PC-9 (cell line): Measurements from ENCODE around the gene R3HCC1L. TPM values are rescaled to one million over a fixed set of nuclear protein-coding genes. Genes with fewer than 3 reads are reported as not detected.
A peak's percentile ranks its signal among the peaks of the same experiment; 100 is the strongest.

ENCODE experiments used
- BruUV-seq: library from RNA; stranded (reverse); fragments of 400-500 nt; replicated peaks from 2 replicates; lab custom pipeline; 2021; lab: Mats Ljungman, UMichigan
- CTCF ChIA-PET: fragments of 300-600 bp; sonication (Branson Sonifier 250); formaldehyde crosslinking; loops from one replicate; lab custom pipeline; 2022; ENCODE audit warnings: antibody characterized with exemption; lab: Charles Lee
- POLR2A ChIA-PET: fragments of 300-600 bp; sonication (Branson Sonifier 250); formaldehyde crosslinking; loops from one replicate; lab custom pipeline; 2022; ENCODE audit warnings: antibody characterized with exemption; ENCODE audit not compliant: unreplicated experiment; lab: Charles Lee
- DNase-seq, 2 experiments: peaks; one replicate each; pipeline versions ENCODE4 v3.0.0 to v3.0.0-alpha.2; 2015 to 2022; ENCODE audit warnings: mixed read lengths in 1 of 2
- H2AFZ ChIP-seq: fragments of 200-600 bp; sonication (generic); 2 replicates; pipeline ENCODE4 v1.8.1; 2017; ENCODE audit warnings: antibody characterized with exemption
- H3F3A ChIP-seq: fragments of 200-600 bp; sonication (generic); 2 replicates; pipeline ENCODE4 v1.8.1; 2017; ENCODE audit warnings: antibody characterized with exemption, mild to moderate bottlenecking, low read depth; ENCODE audit not compliant: insufficient read depth
- H3K27ac ChIP-seq: fragments of 200-600 bp; sonication (generic); 2 replicates; pipeline ENCODE4 v1.6.1; 2016; ENCODE audit warnings: mixed run types
- H3K27me3 ChIP-seq: fragments of 200-600 bp; sonication (generic); 2 replicates; pipeline ENCODE4 v1.6.1; 2016; ENCODE audit warnings: low read depth, mixed run types; ENCODE audit not compliant: insufficient read depth
- H3K36me3 ChIP-seq: fragments of 200-600 bp; sonication (generic); 2 replicates; pipeline ENCODE4 v1.6.1; 2016; ENCODE audit warnings: low read depth, mixed run types
- H3K4me1 ChIP-seq: fragments of 200-600 bp; sonication (generic); replicated peaks from 2 replicates; pipeline ENCODE4 v1.6.1; 2016; ENCODE audit warnings: mixed run types; ENCODE audit not compliant: insufficient read depth
- H3K4me2 ChIP-seq: fragments of 200-600 bp; sonication (generic); 2 replicates; pipeline ENCODE4 v1.6.1; 2017; ENCODE audit warnings: mixed run types
- H3K4me3 ChIP-seq: fragments of 200-600 bp; sonication (generic); 2 replicates; pipeline ENCODE4 v1.6.1; 2016; ENCODE audit warnings: mixed run types
- H3K79me2 ChIP-seq: fragments of 200-600 bp; sonication (generic); 2 replicates; pipeline ENCODE4 v1.6.1; 2017; ENCODE audit warnings: low read depth, mixed run types
- H3K9me2 ChIP-seq: fragments of 200-600 bp; sonication (generic); 2 replicates; pipeline ENCODE4 v1.8.1; 2017; ENCODE audit warnings: mild to moderate bottlenecking; ENCODE audit not compliant: insufficient read depth
- H3K9me3 ChIP-seq: fragments of 200-600 bp; sonication (generic); 2 replicates; pipeline ENCODE4 v1.8.1; 2016; ENCODE audit warnings: low read depth; ENCODE audit not compliant: insufficient read depth
- H4K20me1 ChIP-seq: fragments of 200-600 bp; sonication (generic); 2 replicates; pipeline ENCODE4 v1.8.1; 2017; ENCODE audit not compliant: insufficient read depth
- CTCF ChIP-seq: fragments of 200-600 bp; sonication (generic); conservative IDR thresholded peaks from 2 replicates; pipeline ENCODE4 v1.6.1; 2017; ENCODE audit warnings: mixed run types, antibody characterized with exemption, mild to moderate bottlenecking, moderate library complexity
- EZH2 ChIP-seq: fragments of 200-600 bp; sonication (generic); IDR thresholded peaks from 2 replicates; pipeline ENCODE4 v1.8.0; 2017; ENCODE audit warnings: antibody characterized with exemption, low read depth
- intact Hi-C: fragments of 100-400 bp; cut with micrococcal nuclease; formaldehyde crosslinking; loops from one replicate; pipeline ENCODE4 v1.10.0; 2022; ENCODE audit not compliant: unreplicated experiment
- total RNA-seq: library from RNA; stranded (reverse); gene quantifications from 2 replicates; pipeline ENCODE4 v1.2.3, GENCODE V29; 2021

R3HCC1L gene
- total RNA-seq, 1 experiment from 2014 or later = 7.0 TPM

DNA sequence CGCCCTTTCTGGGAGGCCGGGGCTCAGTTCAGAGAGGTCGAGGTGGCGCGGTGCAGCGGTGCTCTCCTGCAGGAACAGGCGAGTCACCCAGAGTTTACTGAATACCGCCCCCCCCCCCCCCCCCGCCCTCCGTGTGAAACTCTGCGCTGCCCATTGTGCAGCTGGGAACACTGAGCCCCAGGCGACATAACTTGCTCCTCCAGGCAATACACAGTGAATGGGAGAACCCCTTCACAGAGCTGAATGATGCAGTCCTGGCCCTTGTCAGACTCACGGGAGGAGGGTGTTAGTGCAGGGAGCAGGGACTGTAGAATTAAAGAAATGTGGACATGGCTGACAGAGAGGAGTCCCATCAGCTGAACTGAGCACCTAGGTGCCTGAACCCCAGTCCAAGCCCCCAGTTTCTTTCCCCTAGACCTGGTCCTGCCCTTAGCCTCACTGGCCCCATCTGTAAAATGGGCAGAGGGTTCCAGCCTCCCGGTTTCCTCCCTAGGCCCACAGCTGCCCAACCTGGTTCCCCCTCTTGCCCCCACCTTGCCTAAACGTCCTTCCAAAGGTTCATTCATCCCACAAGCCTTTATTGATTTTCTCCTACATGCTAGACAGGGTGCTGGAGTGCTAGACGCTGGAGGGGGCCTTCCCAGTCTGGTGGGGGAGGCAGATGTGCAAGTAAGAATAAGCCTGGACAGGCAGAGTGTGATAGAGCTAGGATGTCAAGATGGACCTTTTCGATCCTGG, 134.4 kb downstream of the R3HCC1L start:
- peak overlapping the region; percentile 68 for H3K27ac ChIP-seq
- H3K9me2 ChIP-seq = no peaks in the 10 kb centered on the region
- intact Hi-C loops = loop anchor here (1.0 to 10.0 kb wide), 5 partner anchors 24 to 384 kb away; no protein-coding TSS in a partner anchor
- H2AFZ ChIP-seq = no peak overlapping the region
- no peaks in the 10 kb centered on the region for H3K79me2 ChIP-seq
- no peaks in the 10 kb centered on the region for H3K27me3 ChIP-seq
- POLR2A ChIA-PET = interaction anchor here (0.6 to 1.1 kb wide), 2 partner anchors 25 to 771 kb away, joined by 6 to 12 read pairs; no protein-coding TSS in a partner anchor
- H3K4me2 ChIP-seq = peak overlapping the region; percentile 70
- CTCF ChIA-PET = interaction anchor here (0.6 to 1.3 kb wide), 2 partner anchors 41 to 1152 kb away, joined by 3 to 5 read pairs; no protein-coding TSS in a partner anchor
- no peaks in the 10 kb centered on the region for H3K9me3 ChIP-seq
- TF ChIP-seq EZH2 (no peak), CTCF (no peak)
- H3K36me3 ChIP-seq = no peaks in the 10 kb centered on the region
- H3K4me1 ChIP-seq = peaks cover 55% of the 10 kb centered on the region
- BruUV-seq = no TSS peak
- peaks cover 26% of the 10 kb centered on the region; the same call in 1 of the 2 replicates for H3F3A ChIP-seq
- H3K4me3 ChIP-seq = peak overlapping the region; percentile 53; the same call in 1 of the 2 replicates
- H4K20me1 ChIP-seq = no peaks in the 10 kb centered on the region
- DNase-seq = no peak

DNA sequence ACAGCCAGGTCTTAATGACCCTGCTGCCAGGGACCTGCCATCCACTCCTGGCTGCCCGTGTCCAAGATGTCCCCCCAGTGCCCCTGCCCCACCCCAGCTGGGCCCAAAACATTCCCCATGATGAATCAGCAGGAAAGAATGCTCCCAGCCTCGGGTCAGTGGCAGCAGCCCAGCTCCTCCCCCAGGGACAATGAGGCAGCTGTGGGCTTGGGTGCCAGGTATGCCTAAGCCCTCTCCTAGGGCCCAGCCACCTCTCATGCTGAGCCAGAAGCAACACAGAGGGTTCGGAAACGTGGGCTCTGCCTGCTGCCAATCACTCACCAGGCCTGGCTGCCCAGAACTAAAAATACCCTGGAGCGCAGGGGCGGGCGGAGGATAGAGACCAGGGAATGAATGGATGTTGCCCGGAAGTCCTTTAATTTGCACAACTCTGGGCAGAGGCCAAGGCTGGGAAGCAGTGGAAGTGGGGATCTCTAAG, 135.0 kb downstream of the R3HCC1L start:
- H3K4me2 ChIP-seq = peak overlapping the region; percentile 70
- no peak overlapping the region; the same call in 1 of the 2 replicates for H3K4me3 ChIP-seq
- TF ChIP-seq CTCF (no peak), EZH2 (no peak)
- H3K9me3 ChIP-seq = no peaks in the 10 kb centered on the region
- H3K27me3 ChIP-seq = no peaks in the 10 kb centered on the region
- H3F3A ChIP-seq = peaks cover 23% of the 10 kb centered on the region; the same call in 1 of the 2 replicates
- intact Hi-C loops = loop anchor here (1.0 to 10.0 kb wide), 5 partner anchors 24 to 385 kb away; no protein-coding TSS in a partner anchor
- no peaks in the 10 kb centered on the region for H3K79me2 ChIP-seq
- H3K36me3 ChIP-seq = no peaks in the 10 kb centered on the region
- H2AFZ ChIP-seq = no peak overlapping the region; the same call in 1 of the 2 replicates
- BruUV-seq = no TSS peak
- peaks cover 49% of the 10 kb centered on the region for H3K4me1 ChIP-seq
- ChIA-PET CTCF (interaction anchor here (1.3 kb wide), 1 partner anchor 40 kb away, joined by 5 read pairs; no protein-coding TSS in a partner anchor), POLR2A (interaction anchor here (0.6 kb wide), 1 partner anchor 772 kb away, joined by 12 read pairs; no protein-coding TSS in a partner anchor)
- H3K27ac ChIP-seq = peak overlapping the region; percentile 68
- H3K9me2 ChIP-seq = no peaks in the 10 kb centered on the region
- no peaks in the 10 kb centered on the region for H4K20me1 ChIP-seq
- peak; percentile 88 to 91 for DNase-seq

DNA sequence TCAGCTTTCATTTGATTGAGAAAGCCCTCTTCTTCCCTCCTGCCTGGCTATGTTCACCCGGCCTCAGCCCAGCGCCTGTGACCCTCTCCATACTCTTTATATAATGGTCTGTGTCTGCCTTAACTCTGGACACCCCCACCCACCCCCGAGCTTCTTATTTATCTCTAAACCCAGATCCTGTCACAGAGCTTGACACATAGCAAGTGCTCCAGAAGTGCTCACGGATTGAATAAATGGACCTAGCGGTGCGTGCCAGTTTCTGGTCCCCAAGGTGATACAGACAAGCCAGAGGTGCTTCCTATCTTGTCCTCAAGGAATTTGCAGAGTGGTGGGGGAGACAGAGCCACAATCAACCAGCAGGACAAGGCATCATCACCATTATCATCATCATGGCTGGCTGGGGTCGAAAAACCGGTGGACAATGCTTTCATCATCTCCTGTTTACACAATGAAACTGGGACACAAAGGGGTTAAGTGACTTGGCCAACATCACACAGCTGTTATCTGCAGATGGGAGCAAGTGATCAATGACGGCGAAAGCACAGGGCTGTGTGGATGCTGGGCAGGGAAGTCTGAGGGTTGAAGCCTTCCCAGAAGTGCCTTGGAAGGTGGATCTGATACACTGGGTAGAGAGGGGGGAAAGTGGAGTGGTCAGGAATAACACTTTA, 135.8 kb downstream of the R3HCC1L start:
- peaks cover 22% of the 10 kb centered on the region; the same call in 1 of the 2 replicates for H3F3A ChIP-seq
- intact Hi-C loops = no loop called here
- H3K27me3 ChIP-seq = no peaks in the 10 kb centered on the region
- no peak overlapping the region; the same call in 1 of the 2 replicates for H2AFZ ChIP-seq
- H3K36me3 ChIP-seq = no peaks in the 10 kb centered on the region
- no peak overlapping the region for H3K4me3 ChIP-seq
- no TSS peak for BruUV-seq
- no peak for TF ChIP-seq CTCF
- no peak for TF ChIP-seq EZH2
- no peaks in the 10 kb centered on the region for H3K79me2 ChIP-seq
- H3K9me2 ChIP-seq = no peaks in the 10 kb centered on the region
- peak overlapping the region; percentile 68 for H3K27ac ChIP-seq
- peak overlapping the region; percentile 70 for H3K4me2 ChIP-seq
- CTCF ChIA-PET = no interaction called here
- no peaks in the 10 kb centered on the region for H4K20me1 ChIP-seq
- H3K9me3 ChIP-seq = no peaks in the 10 kb centered on the region
- POLR2A ChIA-PET = no interaction called here
- H3K4me1 ChIP-seq = peaks cover 44% of the 10 kb centered on the region
- DNase-seq = no peak
